H1 (cell line): ENCODE results near the gene MBTPS2. TPM values are rescaled to one million over a fixed set of nuclear protein-coding genes. Genes with fewer than 3 reads are reported as not detected.

Source experiments
- CTCF ChIA-PET: fragments of 300-600 bp; sonication (Branson Sonifier 250); formaldehyde crosslinking; loops from one replicate; lab custom pipeline; 2021; ENCODE audit not compliant: partially characterized antibody; lab: Charles Lee
- POLR2A ChIA-PET: fragments of 300-600 bp; sonication (Branson Sonifier 250); formaldehyde crosslinking; loops from one replicate; lab custom pipeline; 2021; ENCODE audit warnings: inconsistent platforms; ENCODE audit not compliant: partially characterized antibody; lab: Charles Lee
- DNase-seq, 2 experiments: peaks; one replicate each; pipeline versions ENCODE4 v3.0.0 to v3.0.0-alpha.2; 2010 to 2022; ENCODE audit warnings: low spot score in 2 of 2, low read depth in 1 of 2, mixed read lengths in 1 of 2
- FAIRE-seq: peaks from 2 replicates; lab custom pipeline; 2011; peaks lifted over from hg19 to GRCh38; lab: Jason Lieb, UNC
- H2AFZ ChIP-seq: 2 replicates; pipeline ENCODE4 v1.8.1; 2012; ENCODE audit warnings: low read length, inconsistent platforms
- H2AK5ac ChIP-seq: 2 replicates; pipeline ENCODE4 v1.6.1; 2013; ENCODE audit warnings: low read depth, low read length
- H2BK120ac ChIP-seq: replicated peaks from 2 replicates; pipeline ENCODE3; 2013; ENCODE audit warnings: low read depth, low read length, inconsistent platforms
- H2BK12ac ChIP-seq: 2 replicates; pipeline ENCODE4 v1.6.1; 2013; ENCODE audit warnings: low read depth, low read length
- H2BK15ac ChIP-seq: 2 replicates; pipeline ENCODE4 v1.6.1; 2013; ENCODE audit warnings: low read length
- H2BK20ac ChIP-seq: 2 replicates; pipeline ENCODE4 v1.6.1; 2013; ENCODE audit warnings: low read length
- H2BK5ac ChIP-seq: 2 replicates; pipeline ENCODE4 v1.6.1; 2013; ENCODE audit warnings: low read depth, low read length
- H3K14ac ChIP-seq: 2 replicates; pipeline ENCODE4 v1.6.1; 2013; ENCODE audit warnings: inconsistent platforms; ENCODE audit not compliant: insufficient read length
- H3K18ac ChIP-seq: 2 replicates; pipeline ENCODE4 v1.6.1; 2013; ENCODE audit warnings: low read length; ENCODE audit errors: extremely low read depth
- H3K23ac ChIP-seq: 2 replicates; pipeline ENCODE4 v1.6.1; 2013; ENCODE audit warnings: inconsistent platforms; ENCODE audit not compliant: insufficient read length
- H3K23me2 ChIP-seq: 2 replicates; pipeline ENCODE4 v1.6.1; 2013; ENCODE audit warnings: low read depth, low read length
- H3K27ac ChIP-seq: 2 replicates; pipeline ENCODE4 v1.6.1; 2011; ENCODE audit warnings: low read depth, low read length, inconsistent platforms
- H3K27me3 ChIP-seq, 4 experiments: replicated peaks in 1 of 4; 1 replicate in 1 of 4; 2 replicates in 3 of 4; pipeline versions ENCODE4 v1.6.1 to v1.8.1; 2011 to 2013; ENCODE audit warnings: low read length in 3 of 4, mild to moderate bottlenecking in 3 of 4, inconsistent platforms in 2 of 4, mixed read lengths in 2 of 4, moderate library complexity in 1 of 4; ENCODE audit not compliant: control insufficient read depth in 3 of 4, insufficient read depth in 3 of 4; ENCODE audit errors: extremely low read depth in 1 of 4
- H3K36me3 ChIP-seq, 4 experiments: 2 replicates each; pipeline versions ENCODE4 v1.6.1 to v1.8.1; 2011 to 2013; ENCODE audit warnings: mild to moderate bottlenecking in 4 of 4, low read length in 3 of 4, moderate library complexity in 2 of 4, control low read depth in 1 of 4, inconsistent platforms in 1 of 4; ENCODE audit not compliant: insufficient read depth in 4 of 4, control insufficient read depth in 2 of 4
- H3K4ac ChIP-seq: replicated peaks from 2 replicates; pipeline ENCODE3; 2013; ENCODE audit warnings: low read length, low read depth, mixed read lengths, inconsistent platforms; ENCODE audit not compliant: insufficient read length
- H3K4me1 ChIP-seq, 4 experiments: replicated peaks in 1 of 4; 1 replicate in 1 of 4; 2 replicates in 3 of 4; pipeline versions ENCODE4 v1.6.1 to v1.8.1; 2011 to 2013; ENCODE audit warnings: low read length in 3 of 4, inconsistent platforms in 2 of 4, mixed read lengths in 1 of 4; ENCODE audit not compliant: insufficient read depth in 4 of 4, control insufficient read depth in 3 of 4
- H3K4me2 ChIP-seq, 2 experiments: 2 replicates each; pipeline versions ENCODE4 v1.6.1 to v1.8.1; 2011 to 2013; ENCODE audit warnings: low read depth in 2 of 2, low read length in 2 of 2, control low read depth in 1 of 2, inconsistent platforms in 1 of 2, mild to moderate bottlenecking in 1 of 2; ENCODE audit not compliant: insufficient read depth in 1 of 2
- H3K4me3 ChIP-seq, 4 experiments: fragments of 200-600, 300-600 bp in 1 of 4; sonication (generic), shearing (Covaris generic), sonication (Bioruptor Twin) in 1 of 4; 2 replicates each; pipeline versions ENCODE4 v1.5.1 to v1.8.1; 2011 to 2016; ENCODE audit warnings: low read length in 4 of 4, low read depth in 3 of 4, control low read depth in 2 of 4, inconsistent platforms in 2 of 4, mild to moderate bottlenecking in 2 of 4, mixed read lengths in 1 of 4, moderate library complexity in 1 of 4; ENCODE audit not compliant: insufficient read depth in 2 of 4; ENCODE audit errors: extremely low read depth in 1 of 4
- H3K56ac ChIP-seq: replicated peaks from 2 replicates; pipeline ENCODE3; 2013; ENCODE audit warnings: low read depth, mild to moderate bottlenecking, mixed read lengths, low read length, inconsistent platforms; ENCODE audit not compliant: insufficient read length
- H3K79me1 ChIP-seq: 2 replicates; pipeline ENCODE4 v1.6.1; 2013; ENCODE audit warnings: low read depth, low read length, control low read depth
- H3K79me2 ChIP-seq, 2 experiments: 2 replicates each; pipeline versions ENCODE4 v1.6.1 to v1.8.1; 2012 to 2013; ENCODE audit warnings: low read length in 2 of 2, mild to moderate bottlenecking in 2 of 2, inconsistent platforms in 1 of 2; ENCODE audit not compliant: insufficient read depth in 2 of 2, control insufficient read depth in 1 of 2
- H3K9ac ChIP-seq, 4 experiments: replicated peaks in 1 of 4; 1 replicate in 1 of 4; 2 replicates in 3 of 4; pipeline versions ENCODE4 v1.6.1 to v1.8.1; 2011 to 2013; ENCODE audit warnings: low read depth in 3 of 4, low read length in 3 of 4, control low read depth in 2 of 4, mild to moderate bottlenecking in 2 of 4, moderate library complexity in 2 of 4, inconsistent platforms in 1 of 4; ENCODE audit errors: extremely low read depth in 1 of 4
- H3K9me3 ChIP-seq, 2 experiments: 2 replicates each; pipeline versions ENCODE4 v1.6.1 to v1.8.1; 2012 to 2013; ENCODE audit warnings: mild to moderate bottlenecking in 2 of 2, moderate library complexity in 2 of 2, control low read depth in 1 of 2, inconsistent platforms in 1 of 2, low read depth in 1 of 2, low read length in 1 of 2, mixed read lengths in 1 of 2; ENCODE audit not compliant: insufficient read depth in 2 of 2
- H4K20me1 ChIP-seq, 2 experiments: replicated peaks in 1 of 2; 2 replicates each; pipeline versions ENCODE3 to v1.8.1; 2011 to 2013; ENCODE audit warnings: inconsistent platforms in 2 of 2, low read length in 2 of 2, mild to moderate bottlenecking in 1 of 2; ENCODE audit not compliant: insufficient read depth in 2 of 2, control insufficient read depth in 1 of 2
- H4K5ac ChIP-seq: 2 replicates; pipeline ENCODE4 v1.6.1; 2013; ENCODE audit warnings: low read length, low read depth, mixed read lengths, inconsistent platforms; ENCODE audit not compliant: insufficient read length
- H4K8ac ChIP-seq: 2 replicates; pipeline ENCODE4 v1.8.0; 2013; ENCODE audit warnings: mild to moderate bottlenecking, moderate library complexity, low read length, inconsistent platforms; ENCODE audit not compliant: insufficient read depth; ENCODE audit errors: extremely low read depth
- H4K91ac ChIP-seq: replicated peaks from 2 replicates; pipeline ENCODE3; 2013; ENCODE audit warnings: low read length, mixed read lengths, inconsistent platforms; ENCODE audit not compliant: insufficient read length
- ATF2 ChIP-seq: IDR thresholded peaks from 2 replicates; pipeline ENCODE4 v1.6.1; 2012; ENCODE audit warnings: low read length, inconsistent platforms
- BACH1 ChIP-seq: IDR thresholded peaks from 2 replicates; pipeline ENCODE4 v1.6.1; 2012; ENCODE audit warnings: low read length, improper control_type of control experiment
- CTCF ChIP-seq, 3 experiments: IDR thresholded peaks; 1 replicate in 2 of 3; 2 replicates in 1 of 3; pipeline versions ENCODE4 v1.5.1 to v1.6.1; 2011; ENCODE audit warnings: low read length in 3 of 3, mild to moderate bottlenecking in 3 of 3, inconsistent platforms in 2 of 3, low read depth in 1 of 3, moderate library complexity in 1 of 3; ENCODE audit not compliant: insufficient read depth in 1 of 3; ENCODE audit errors: control extremely low read depth in 1 of 3
- EGR1 ChIP-seq: IDR thresholded peaks from 2 replicates; pipeline ENCODE4 v1.6.1; 2011; ENCODE audit warnings: low read depth, low read length, borderline replicate concordance
- HDAC2 ChIP-seq, 2 experiments: fragments of 300-600 bp in 1 of 2; sonication (generic) in 1 of 2; IDR thresholded peaks; 2 replicates each; pipeline ENCODE4 v1.6.1; 2011 to 2012; ENCODE audit warnings: low read depth in 2 of 2, low read length in 2 of 2, mild to moderate bottlenecking in 2 of 2, moderate library complexity in 2 of 2, borderline replicate concordance in 1 of 2, inconsistent platforms in 1 of 2
- RFX5 ChIP-seq: IDR thresholded peaks from 2 replicates; pipeline ENCODE4 v1.6.1; 2011; ENCODE audit warnings: low read depth, low read length, improper control_type of control experiment, borderline replicate concordance
- RXRA ChIP-seq: IDR thresholded peaks from 2 replicates; pipeline ENCODE4 v1.6.1; 2011; ENCODE audit warnings: low read depth, mild to moderate bottlenecking, low read length, moderate library complexity; ENCODE audit not compliant: insufficient read depth
- SP1 ChIP-seq: IDR thresholded peaks from 2 replicates; pipeline ENCODE4 v1.6.1; 2011; ENCODE audit warnings: low read depth, low read length
- SP2 ChIP-seq: IDR thresholded peaks from 2 replicates; pipeline ENCODE4 v1.6.1; 2012; ENCODE audit warnings: mild to moderate bottlenecking, low read length, inconsistent platforms
- WGBS, 2 experiments: shearing (Covaris generic) in 1 of 2; methylation state at CpG; one replicate each; pipeline versions ENCODE4 v1.1.6 to v1.1.7; 2013 to 2015; ENCODE audit warnings: low lambda C conversion rate in 2 of 2, mixed read lengths in 2 of 2, inconsistent platforms in 1 of 2, low coverage in 1 of 2, missing lambda C conversion rate in 1 of 2; ENCODE audit not compliant: insufficient replicate concordance in 2 of 2, insufficient coverage in 1 of 2, insufficient read length in 1 of 2; ENCODE audit errors: extremely low coverage in 1 of 2, missing lambda C conversion rate in 1 of 2; 5-methylcytosine and 5-hydroxymethylcytosine counted together
- polyA plus RNA-seq, 7 experiments: library from polyadenylated mRNA; depleted of rRNA in 3 of 7; stranded (reverse) in 5 of 7; unstranded in 2 of 7; fragments of >200 nt in 5 of 7; fragments of 200-250 nt in 2 of 7; gene quantifications; 1 replicate in 5 of 7; 2 replicates in 1 of 7; 4 replicates in 1 of 7; pipeline versions ENCODE4 v1.2.1 to v1.2.3, GENCODE V29; 2011 to 2013; ENCODE audit warnings: missing spikeins in 2 of 7, mixed read lengths in 2 of 7
- total RNA-seq: library from RNA; stranded (reverse); fragmentation: NEBNext Ultra II Directional; extraction: Animal tissue kit (Norgen Biotek cat#: 25700); gene quantifications from 2 replicates; pipeline ENCODE4 v1.2.1, GENCODE V29; 2021

MBTPS2 gene
- total and polyA plus RNA-seq, 2 of the 8 experiments (the other 6 are each of a cell fraction or from before 2014, with no cell fraction given), result 4.3 to 7.4 TPM

GRCh38 chrX:21855937-21856415, 16.6 kb downstream of the MBTPS2 start, which contains the start of gene YY2:
Gene YY2, plus strand, starts transcription at chrX:21855987. Its CDS starts 498 bp downstream, at chrX:21856485.
- Histone ChIP-seq H3K79me2 (no peaks in the 10 kb centered on the region), H2BK12ac (no peak within 1 kb of the TSS), H4K8ac (no peak within 1 kb of the TSS), H3K9me3 (no peaks in the 10 kb centered on the region), H2BK5ac (no peak within 1 kb of the TSS), H2BK20ac (no peak within 1 kb of the TSS), H3K4me2 (no peak within 1 kb of the TSS), H2BK120ac (no peak within 1 kb of the TSS), H4K5ac (no peak within 1 kb of the TSS), H3K23me2 (no peaks in the 10 kb centered on the region), H3K27ac (no peak within 1 kb of the TSS), H3K4me1 (no peaks in the 10 kb centered on the region), H3K27me3 (no peaks in the 10 kb centered on the region), H3K4me3 (no peak within 1 kb of the TSS), H2AK5ac (no peak within 1 kb of the TSS), H3K4ac (no peak within 1 kb of the TSS), H3K36me3 (peaks cover 0 to 15% (median 0%) of the 10 kb centered on the region in 4 experiments; a peak in 3 of 8 replicates), H4K91ac (no peak within 1 kb of the TSS), H3K9ac (no peak within 1 kb of the TSS), H2BK15ac (no peak within 1 kb of the TSS), H3K14ac (no peak within 1 kb of the TSS), H3K18ac (no peak within 1 kb of the TSS), H3K23ac (no peak within 1 kb of the TSS), H2AFZ (no peak within 1 kb of the TSS), H3K56ac (no peak within 1 kb of the TSS), H3K79me1 (no peaks in the 10 kb centered on the region), H4K20me1 (no peaks in the 10 kb centered on the region)
- TF ChIP-seq SP1, result no peak
- TF ChIP-seq ATF2, result no peak
- TF ChIP-seq BACH1, result no peak
- TF ChIP-seq SP2, result no peak
- TF ChIP-seq EGR1, result no peak
- no peak for TF ChIP-seq CTCF (IDR thresholded peaks at IDR 0.05; ENCODE audit: control extremely low read depth in 1 of 3, insufficient read depth in 1 of 3, low read depth in 1 of 3, low read length in 3 of 3)
- no peak for TF ChIP-seq RXRA
- no peak for TF ChIP-seq RFX5
- TF ChIP-seq HDAC2 (IDR thresholded peaks at IDR 0.05; ENCODE audit: borderline replicate concordance in 1 of 2, low read depth in 2 of 2, low read length in 2 of 2), result no peak
- DNase-seq, result no peak
- POLR2A ChIA-PET, result interaction anchor here (0.8 kb wide), 1 partner anchor 50 kb away, joined by 3 read pairs; no protein-coding TSS in a partner anchor
- CTCF ChIA-PET, result interaction anchor here (0.6 kb wide), 1 partner anchor 75 kb away, joined by 3 read pairs; no protein-coding TSS in a partner anchor
- 93% methylated on average over 16 of the region's 29 CpGs; no CpG with 5 or more reads in 1 of the 2 experiments for WGBS, 2 experiments
- FAIRE-seq, result no peak
